Right atrium auricular region (tissue), 2 donors: ENCODE results near the gene ISL2. TPM values are rescaled to one million over a fixed set of nuclear protein-coding genes. Genes with fewer than 3 reads are reported as not detected.

Experiments
- DNase-seq: peaks from one replicate; pipeline ENCODE4 v3.0.0-alpha.2; 2019; ENCODE audit warnings: low spot score
- H3K27ac ChIP-seq, 2 donors: fragments of 200-600 bp; sonication (generic); 1 replicate in 1 of 2; 2 replicates in 1 of 2; pipeline ENCODE4 v1.5.1; 2016 to 2019
- H3K27me3 ChIP-seq, 2 donors: fragments of 200-600 bp; sonication (generic); one replicate each; pipeline versions ENCODE4 v1.5.1 to v1.6.0; 2017 to 2019
- H3K36me3 ChIP-seq: fragments of 200-600 bp; sonication (generic); one replicate; pipeline ENCODE4 v1.5.1; 2016
- H3K4me1 ChIP-seq, 2 donors: fragments of 200-600 bp; sonication (generic); one replicate each; pipeline versions ENCODE4 v1.5.1 to v1.6.0; 2017 to 2019
- H3K4me3 ChIP-seq, 2 donors: fragments of 200-600 bp; sonication (generic); 1 replicate in 1 of 2; 2 replicates in 1 of 2; pipeline ENCODE4 v1.5.1; 2017 to 2019; ENCODE audit warnings: mild to moderate bottlenecking in 1 of 2, moderate library complexity in 1 of 2
- H3K9me3 ChIP-seq, 2 donors: fragments of 200-600 bp; sonication (generic); one replicate each; pipeline ENCODE4 v1.5.1; 2019
- total RNA-seq, 2 donors: library from RNA; depleted of rRNA; stranded (reverse); fragments of >200 nt; gene quantifications; one replicate each; pipeline ENCODE4 v1.1.0, GENCODE V29; 2016
- TF ChIP-seq, protein P1 (sequence below), 2 donors: fragments of 200-600 bp; sonication (generic); IDR thresholded peaks; one replicate each; pipeline ENCODE4 v1.5.1; 2019; ENCODE audit warnings: antibody characterized with exemption in 2 of 2

The ISL2 gene
- total RNA-seq, 2 donors from 2014 or later: not detected

DNA sequence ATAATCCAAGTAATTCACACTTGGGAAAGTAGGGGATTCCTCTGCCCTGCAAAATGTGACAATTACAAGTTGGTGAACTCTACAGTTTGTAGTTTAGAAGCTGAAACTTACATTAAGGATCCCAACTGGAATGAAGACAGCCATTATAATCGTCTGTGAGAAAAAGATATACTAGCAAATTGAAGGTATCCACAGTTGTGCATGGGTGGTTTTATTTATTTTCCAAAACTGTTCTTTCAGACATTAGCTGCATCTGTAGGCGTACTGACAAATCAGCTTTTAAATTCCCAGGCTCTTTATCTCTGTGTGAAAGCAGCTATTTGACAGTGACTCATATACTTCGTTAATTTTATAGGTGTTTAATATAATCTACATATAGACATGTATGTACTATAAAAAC, 12.5 kb upstream of the ISL2 start:
- Histone ChIP-seq H3K4me3 (no peak overlapping the region), H3K36me3 (no peaks in the 10 kb centered on the region), H3K27me3 (peaks cover 0 to 3% of the 10 kb centered on the region in 2 donors), H3K9me3 (no peaks in the 10 kb centered on the region), H3K27ac (no peak overlapping the region), H3K4me1 (no peaks in the 10 kb centered on the region)
- no peak for DNase-seq
- TF ChIP-seq, protein P1, sequence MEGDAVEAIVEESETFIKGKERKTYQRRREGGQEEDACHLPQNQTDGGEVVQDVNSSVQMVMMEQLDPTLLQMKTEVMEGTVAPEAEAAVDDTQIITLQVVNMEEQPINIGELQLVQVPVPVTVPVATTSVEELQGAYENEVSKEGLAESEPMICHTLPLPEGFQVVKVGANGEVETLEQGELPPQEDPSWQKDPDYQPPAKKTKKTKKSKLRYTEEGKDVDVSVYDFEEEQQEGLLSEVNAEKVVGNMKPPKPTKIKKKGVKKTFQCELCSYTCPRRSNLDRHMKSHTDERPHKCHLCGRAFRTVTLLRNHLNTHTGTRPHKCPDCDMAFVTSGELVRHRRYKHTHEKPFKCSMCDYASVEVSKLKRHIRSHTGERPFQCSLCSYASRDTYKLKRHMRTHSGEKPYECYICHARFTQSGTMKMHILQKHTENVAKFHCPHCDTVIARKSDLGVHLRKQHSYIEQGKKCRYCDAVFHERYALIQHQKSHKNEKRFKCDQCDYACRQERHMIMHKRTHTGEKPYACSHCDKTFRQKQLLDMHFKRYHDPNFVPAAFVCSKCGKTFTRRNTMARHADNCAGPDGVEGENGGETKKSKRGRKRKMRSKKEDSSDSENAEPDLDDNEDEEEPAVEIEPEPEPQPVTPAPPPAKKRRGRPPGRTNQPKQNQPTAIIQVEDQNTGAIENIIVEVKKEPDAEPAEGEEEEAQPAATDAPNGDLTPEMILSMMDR (IDR thresholded peaks at IDR 0.05): no peak

DNA sequence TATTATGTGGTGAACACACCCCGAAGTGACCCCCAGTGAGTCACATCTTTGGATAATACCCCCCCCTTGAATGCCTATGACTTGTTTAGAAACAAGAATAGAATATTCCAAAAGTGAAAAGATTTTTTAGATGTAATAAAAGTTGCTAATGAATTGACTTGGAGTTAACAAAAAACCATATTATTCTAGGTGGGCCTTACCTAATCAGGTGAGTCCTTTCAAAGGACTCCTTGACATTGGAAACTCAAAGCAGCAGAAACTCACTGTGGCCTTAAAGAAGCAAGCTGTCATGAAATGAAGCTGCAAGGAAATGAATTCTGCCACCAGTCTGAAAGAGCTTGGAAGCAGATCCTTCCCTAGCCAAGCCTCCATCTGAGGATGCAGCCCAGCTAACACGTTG, 10.9 kb upstream of the ISL2 start:
- peaks cover 0 to 3% of the 10 kb centered on the region in 2 donors for H3K27me3 ChIP-seq
- H3K4me1 ChIP-seq: no peaks in the 10 kb centered on the region
- no peak overlapping the region for H3K27ac ChIP-seq
- H3K4me3 ChIP-seq: no peak overlapping the region
- no peaks in the 10 kb centered on the region for H3K9me3 ChIP-seq
- TF ChIP-seq, protein P1 (IDR thresholded peaks at IDR 0.05): no peak
- no peak for DNase-seq
- H3K36me3 ChIP-seq: no peaks in the 10 kb centered on the region

DNA sequence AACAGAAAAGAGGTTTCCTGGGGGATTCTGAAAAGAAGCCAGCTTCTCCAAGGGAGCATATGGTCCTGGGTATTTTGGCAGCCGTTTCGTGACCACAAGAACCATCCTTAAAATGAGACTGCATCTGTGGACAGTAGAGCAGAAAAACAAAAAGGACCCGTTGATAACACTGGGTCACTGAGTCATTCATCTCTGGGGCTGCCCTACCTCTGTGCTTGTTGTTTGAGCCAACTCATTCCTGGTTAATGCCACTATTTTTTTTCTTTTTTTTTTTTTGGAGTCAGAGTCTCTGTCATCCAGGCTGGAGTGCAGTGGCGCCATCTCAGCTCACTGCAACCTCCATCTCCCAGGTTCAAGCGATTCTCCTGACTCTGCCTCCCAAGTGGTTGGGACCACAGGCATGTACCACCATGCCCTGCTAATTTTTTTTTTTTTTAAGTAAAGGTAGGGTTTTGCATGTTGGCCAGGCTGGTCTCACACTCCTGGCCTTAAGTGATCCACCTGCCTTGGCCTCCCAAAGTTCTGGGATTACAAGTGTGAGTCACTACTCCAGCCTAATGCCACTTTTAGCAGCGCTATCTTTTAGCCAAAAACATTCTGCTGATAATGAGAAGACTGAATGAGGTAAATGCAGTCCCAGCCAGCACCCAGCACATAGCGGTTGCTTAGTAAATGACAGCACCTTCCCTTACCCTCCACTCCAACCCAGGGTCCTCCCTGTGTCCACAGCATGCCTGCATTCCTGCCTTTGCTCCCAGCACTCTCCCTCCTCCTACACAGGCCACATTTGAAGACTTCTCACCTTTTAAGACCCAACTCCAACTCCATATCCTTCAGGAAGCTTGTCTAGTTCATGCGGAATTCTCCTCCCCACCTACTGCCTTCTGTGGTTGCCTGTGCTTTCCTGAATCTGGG, 9.1 kb upstream of the ISL2 start:
- H3K27me3 ChIP-seq: peaks cover 0 to 1% of the 10 kb centered on the region in 2 donors
- H3K36me3 ChIP-seq: no peaks in the 10 kb centered on the region
- H3K4me3 ChIP-seq: no peak overlapping the region
- H3K4me1 ChIP-seq: no peaks in the 10 kb centered on the region
- H3K27ac ChIP-seq: no peak overlapping the region
- TF ChIP-seq, protein P1 (IDR thresholded peaks at IDR 0.05): no peak
- H3K9me3 ChIP-seq: no peaks in the 10 kb centered on the region
- peak; percentile 51 for DNase-seq

DNA sequence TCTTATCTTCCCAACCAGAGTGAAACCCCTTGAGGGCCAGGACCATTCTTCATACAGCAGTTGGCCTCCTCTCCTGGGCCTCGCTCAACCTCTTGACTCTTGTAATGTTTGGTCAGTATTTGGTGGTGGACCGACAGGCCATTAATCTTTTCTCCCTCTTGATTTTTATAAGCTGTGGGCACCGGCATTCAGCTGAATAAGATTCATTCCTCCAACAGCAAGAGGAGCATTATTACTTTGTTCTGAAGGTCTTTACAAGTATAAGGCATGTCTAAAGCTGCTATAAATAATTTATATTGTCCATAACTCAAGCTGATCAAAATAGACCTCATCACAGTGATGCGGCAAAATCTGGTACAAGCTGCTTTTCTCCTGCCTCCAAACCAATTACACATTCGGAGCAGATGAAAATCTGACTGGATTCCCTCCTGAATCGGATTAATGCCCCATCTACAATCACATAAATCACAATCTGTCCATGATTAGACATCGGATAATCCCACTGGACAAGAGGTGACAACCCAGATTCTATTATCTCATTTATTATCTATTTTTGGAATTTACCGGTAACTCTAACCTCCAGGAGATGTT, 8.4 kb upstream of the ISL2 start:
- H3K4me3 ChIP-seq: no peak overlapping the region
- TF ChIP-seq, protein P1 (IDR thresholded peaks at IDR 0.05): no peak
- H3K4me1 ChIP-seq: no peaks in the 10 kb centered on the region
- no peaks in the 10 kb centered on the region for H3K27me3 ChIP-seq
- no peak for DNase-seq
- H3K27ac ChIP-seq: no peak overlapping the region
- no peaks in the 10 kb centered on the region for H3K9me3 ChIP-seq
- H3K36me3 ChIP-seq: no peaks in the 10 kb centered on the region

DNA sequence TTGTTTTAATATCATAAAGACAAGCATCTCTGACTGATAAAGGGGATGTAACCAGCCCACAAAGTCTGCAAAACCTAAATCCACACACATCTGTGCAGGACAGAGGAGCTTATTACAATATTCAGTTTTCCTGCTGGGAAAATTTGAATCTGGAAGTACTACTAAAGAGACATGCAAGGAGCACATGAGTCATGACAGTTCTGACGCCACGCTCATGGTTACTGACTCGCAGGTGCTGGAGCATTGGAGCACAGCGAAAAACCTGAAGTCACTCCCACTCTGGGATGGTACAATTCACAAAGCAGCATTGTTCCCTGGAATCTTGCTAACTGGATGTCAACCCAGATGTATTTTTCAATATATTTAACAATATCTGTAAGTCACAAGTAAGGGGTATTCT, 7.6 kb upstream of the ISL2 start:
- Histone ChIP-seq H3K4me3 (no peak overlapping the region), H3K27me3 (peaks cover 0 to 2% of the 10 kb centered on the region in 2 donors), H3K27ac (no peak overlapping the region), H3K36me3 (no peaks in the 10 kb centered on the region), H3K9me3 (no peaks in the 10 kb centered on the region), H3K4me1 (no peaks in the 10 kb centered on the region)
- no peak for DNase-seq
- TF ChIP-seq, protein P1 (IDR thresholded peaks at IDR 0.05): no peak
